ENCODE data around the gene RGS9.

- no peak for TF ChIP-seq POLR2A (IDR thresholded peaks at IDR 0.05; ENCODE audit: low read depth)
- no peak for TF ChIP-seq CTCF (IDR thresholded peaks at IDR 0.05)
- no peak for TF ChIP-seq POLR2AphosphoS5 (IDR thresholded peaks at IDR 0.05)
Observed at GRCh38 chr17:65155622-65156021, 18.5 kb downstream of the RGS9 start.

Measured in esophagus muscularis mucosa (tissue), 3 donors.